WTC11 (cell line): ENCODE data around the gene KIF2A. TPM values are rescaled to one million over a fixed set of nuclear protein-coding genes. Genes with fewer than 3 reads are reported as not detected.

Experiments used
- total RNA-seq: library from RNA; stranded (reverse); gene quantifications from 3 replicates; pipeline ENCODE4 v1.2.3, GENCODE V29; 2021

The KIF2A gene
- total RNA-seq, 1 experiment from 2014 or later: 77.8 TPM

Other genes starting within 250 kb of the KIF2A start
- 30.3 to 33.9 TPM (median 31.1 TPM) in 3 replicates for gene DIMT1, start 97.7 kb downstream of the KIF2A start, total RNA-seq
- gene IPO11, start 106.6 kb downstream of the KIF2A start, total RNA-seq: 52.6 to 61.9 TPM (median 60.0 TPM) in 3 replicates